IPS-18a (cell line): ENCODE results near the gene PTPN7.
"Not testable (repeated sequence)": the region's sequence is repeated elsewhere in the genome, so short reads cannot be mapped to it uniquely, and the experiment has no call there.

Experiments used
- H3K27ac ChIP-seq: one replicate; pipeline ENCODE4 v1.5.1; 2013; ENCODE audit warnings: low read length
- H3K27me3 ChIP-seq: one replicate; pipeline ENCODE4 v1.6.1; 2013; ENCODE audit warnings: mild to moderate bottlenecking, low read length; ENCODE audit not compliant: control insufficient read depth, insufficient read depth
- H3K36me3 ChIP-seq: one replicate; pipeline ENCODE4 v1.6.1; 2013; ENCODE audit warnings: low read depth, low read length; ENCODE audit not compliant: control insufficient read depth
- H3K4me1 ChIP-seq: one replicate; pipeline ENCODE4 v1.6.1; 2013; ENCODE audit warnings: low read depth, low read length; ENCODE audit not compliant: control insufficient read depth
- H3K4me3 ChIP-seq: one replicate; pipeline ENCODE4 v1.5.1; 2013; ENCODE audit warnings: low read length
- H3K9ac ChIP-seq: one replicate; pipeline ENCODE4 v1.6.1; 2013; ENCODE audit warnings: mild to moderate bottlenecking, low read length, moderate library complexity
- H3K9me3 ChIP-seq: one replicate; pipeline ENCODE4 v1.6.1; 2013; ENCODE audit warnings: low read depth, low read length; ENCODE audit not compliant: control insufficient read depth

PTPN7 gene

DNA sequence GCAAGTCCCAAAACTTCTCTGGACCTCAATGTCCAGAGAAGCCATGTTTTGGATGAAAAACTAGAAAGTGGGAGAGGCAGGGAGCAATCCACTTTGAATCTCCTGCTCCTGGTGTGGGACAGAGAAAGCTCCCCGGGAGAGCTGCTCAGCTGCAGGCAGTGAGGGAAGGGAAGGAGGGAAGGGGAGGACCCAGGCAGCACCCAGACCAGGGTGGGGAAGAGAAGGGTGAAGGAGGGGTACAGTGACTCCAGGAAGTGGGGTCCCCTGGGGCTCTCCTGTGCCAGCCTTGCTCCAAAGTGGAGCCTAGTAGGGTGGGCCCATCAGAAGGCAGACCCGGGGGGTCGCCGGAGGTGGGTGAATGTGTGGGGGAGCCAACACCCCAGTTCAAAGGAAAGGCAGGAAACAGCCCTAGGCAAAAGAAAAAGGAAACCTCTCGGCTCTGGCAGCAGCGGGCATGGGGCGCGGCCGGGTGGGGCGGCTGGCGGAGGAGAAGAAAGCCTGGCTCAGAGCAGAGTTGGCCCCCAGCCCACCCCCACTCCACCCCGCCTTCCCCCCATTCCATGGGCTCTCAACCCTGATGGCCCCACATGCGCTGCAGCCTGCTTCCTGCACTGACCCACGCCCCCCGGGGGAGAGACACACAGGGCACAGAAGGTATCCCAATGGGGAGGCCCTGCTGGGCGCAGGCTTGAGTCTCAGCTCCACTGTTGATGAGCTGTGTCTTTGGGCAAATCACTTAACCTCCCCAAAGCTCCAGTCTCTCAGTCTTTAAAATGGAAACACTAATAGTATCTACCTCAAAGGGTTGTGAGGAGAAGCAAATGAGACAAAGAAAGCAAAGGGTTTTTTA is 38.9 kb upstream of the PTPN7 start:
- H3K4me3 ChIP-seq, result no peak overlapping the region
- H3K4me1 ChIP-seq, result no peaks in the 10 kb centered on the region
- H3K36me3 ChIP-seq, result no peaks in the 10 kb centered on the region
- H3K27me3 ChIP-seq, result peaks cover 17% of the 10 kb centered on the region
- H3K9ac ChIP-seq, result no peak overlapping the region
- H3K27ac ChIP-seq, result no peak overlapping the region
- no peaks in the 10 kb centered on the region for H3K9me3 ChIP-seq

DNA sequence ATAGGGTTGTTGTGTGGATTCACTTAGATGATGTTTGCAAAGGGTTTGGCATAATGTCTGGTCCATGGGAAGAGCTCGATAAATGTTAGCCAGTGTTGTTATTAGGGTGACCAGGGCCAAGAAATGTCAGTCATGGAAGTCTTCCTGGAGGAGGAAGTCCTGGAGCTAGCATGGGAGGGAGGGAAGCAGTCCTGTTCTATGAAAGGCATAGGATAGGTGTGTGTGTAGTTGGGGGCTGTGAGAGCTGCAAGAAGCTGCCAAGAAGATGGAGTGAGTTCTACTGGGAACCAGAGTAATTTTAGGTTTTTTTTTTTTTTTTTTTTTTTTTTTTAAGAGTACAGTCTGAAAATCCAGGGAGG is 37.9 kb upstream of the PTPN7 start:
- Histone ChIP-seq H3K9me3 (no peaks in the 10 kb centered on the region), H3K27me3 (peaks cover 25% of the 10 kb centered on the region), H3K4me1 (peaks cover 1% of the 10 kb centered on the region), H3K4me3 (no peak overlapping the region), H3K27ac (no peak overlapping the region), H3K9ac (no peak overlapping the region), H3K36me3 (no peaks in the 10 kb centered on the region)

DNA sequence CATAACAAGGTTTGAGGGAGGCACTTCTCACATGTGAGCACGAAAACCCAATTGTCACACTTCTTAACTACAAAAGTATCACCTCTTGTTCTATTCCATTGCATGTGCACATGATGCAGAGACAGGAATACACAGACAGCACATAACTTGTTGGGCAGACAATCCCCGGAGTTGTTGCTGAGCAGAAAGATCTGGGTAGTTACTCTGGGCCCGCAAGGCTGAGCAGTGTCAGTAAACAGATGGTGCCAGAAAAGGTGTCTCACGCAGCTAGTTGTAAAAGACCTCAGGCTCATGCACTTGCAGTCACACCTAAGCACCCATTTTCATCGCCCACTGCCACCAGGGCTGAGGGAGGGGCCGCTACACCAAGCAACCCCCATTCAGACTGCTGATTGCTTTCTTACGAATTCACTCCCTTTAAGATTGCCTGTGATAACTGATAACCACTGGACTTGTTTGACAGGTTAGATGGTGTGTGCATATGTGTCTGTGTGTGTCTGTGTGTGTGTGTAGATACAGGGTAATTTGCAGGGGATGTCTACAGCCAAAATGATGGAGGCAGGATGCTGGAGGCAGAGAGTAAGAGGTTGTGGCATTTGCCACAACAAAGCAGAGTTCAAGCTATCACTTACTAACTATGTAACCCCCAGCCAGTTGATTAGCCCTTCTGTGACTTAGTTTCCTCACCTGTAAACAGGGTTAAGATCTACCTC is 37.4 kb upstream of the PTPN7 start:
- no peaks in the 10 kb centered on the region for H3K36me3 ChIP-seq
- peaks cover 6% of the 10 kb centered on the region for H3K4me1 ChIP-seq
- no peak overlapping the region for H3K4me3 ChIP-seq
- H3K9me3 ChIP-seq, result no peaks in the 10 kb centered on the region
- H3K9ac ChIP-seq, result no peak overlapping the region
- no peak overlapping the region for H3K27ac ChIP-seq
- peaks cover 31% of the 10 kb centered on the region for H3K27me3 ChIP-seq

DNA sequence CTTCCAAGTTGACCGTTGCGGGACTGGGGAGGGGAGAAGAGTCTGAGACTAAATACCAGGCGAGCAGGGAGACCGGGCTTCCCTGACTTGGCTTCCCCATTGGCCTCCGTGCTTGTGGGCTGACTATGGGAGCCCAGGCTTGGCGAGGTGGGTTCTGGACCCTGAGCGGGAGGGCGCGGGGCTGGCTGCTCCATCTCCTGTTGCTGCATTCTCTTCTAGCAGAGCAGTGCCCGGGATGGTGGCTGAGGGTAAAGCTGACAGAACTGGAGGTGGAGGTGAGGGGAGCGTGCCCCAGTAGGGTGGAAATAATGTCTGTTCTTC is 33.9 kb upstream of the PTPN7 start:
- H3K9me3 ChIP-seq, result no peaks in the 10 kb centered on the region
- no peak overlapping the region for H3K27ac ChIP-seq
- H3K4me1 ChIP-seq, result peaks cover 6% of the 10 kb centered on the region
- no peak overlapping the region for H3K9ac ChIP-seq
- H3K36me3 ChIP-seq, result no peaks in the 10 kb centered on the region
- H3K4me3 ChIP-seq, result peak overlapping the region; percentile 35
- H3K27me3 ChIP-seq, result peaks cover 32% of the 10 kb centered on the region

DNA sequence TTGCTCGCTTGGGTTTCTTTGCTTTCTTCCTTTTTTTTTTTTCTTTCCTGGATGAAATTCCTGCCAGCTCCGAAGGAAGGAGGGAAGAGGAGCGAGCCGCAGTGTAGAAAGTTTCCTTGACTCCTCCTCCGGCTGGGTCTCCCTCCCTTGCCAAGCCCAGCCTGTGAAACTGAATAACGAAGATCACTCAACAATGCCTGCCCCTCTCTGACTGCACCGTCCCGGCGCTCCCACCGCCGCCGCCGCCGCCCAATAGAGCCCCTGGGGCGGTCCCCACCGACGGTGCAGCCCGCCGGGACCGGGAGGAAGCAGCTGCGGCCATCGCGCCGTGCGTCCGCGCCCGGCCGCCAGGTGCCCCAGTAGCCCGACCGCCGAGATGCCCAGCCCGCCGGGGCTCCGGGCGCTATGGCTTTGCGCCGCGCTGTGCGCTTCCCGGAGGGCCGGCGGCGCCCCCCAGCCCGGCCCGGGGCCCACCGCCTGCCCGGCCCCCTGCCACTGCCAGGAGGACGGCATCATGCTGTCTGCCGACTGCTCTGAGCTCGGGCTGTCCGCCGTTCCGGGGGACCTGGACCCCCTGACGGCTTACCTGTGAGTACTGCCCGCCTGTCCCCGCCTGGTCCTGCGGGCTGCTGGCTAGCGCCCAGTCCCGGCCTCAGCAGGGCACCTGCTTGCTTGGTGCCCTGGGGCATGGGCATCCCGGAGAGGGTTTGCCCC is 33.4 kb upstream of the PTPN7 start, which contains the start of gene LGR6:
LGR6 (plus strand) TSS at position 186 of the 714 bp plus-strand sequence; CDS start at position 377, 191 bp downstream.
- H3K27me3 ChIP-seq, result peaks cover 32% of the 10 kb centered on the region
- no peaks in the 10 kb centered on the region for H3K36me3 ChIP-seq
- H3K4me3 ChIP-seq, result peak within 1 kb of the TSS; percentile 35
- no peak within 1 kb of the TSS for H3K27ac ChIP-seq
- H3K9ac ChIP-seq, result no peak within 1 kb of the TSS
- peaks cover 6% of the 10 kb centered on the region for H3K4me1 ChIP-seq
- H3K9me3 ChIP-seq, result no peaks in the 10 kb centered on the region

DNA sequence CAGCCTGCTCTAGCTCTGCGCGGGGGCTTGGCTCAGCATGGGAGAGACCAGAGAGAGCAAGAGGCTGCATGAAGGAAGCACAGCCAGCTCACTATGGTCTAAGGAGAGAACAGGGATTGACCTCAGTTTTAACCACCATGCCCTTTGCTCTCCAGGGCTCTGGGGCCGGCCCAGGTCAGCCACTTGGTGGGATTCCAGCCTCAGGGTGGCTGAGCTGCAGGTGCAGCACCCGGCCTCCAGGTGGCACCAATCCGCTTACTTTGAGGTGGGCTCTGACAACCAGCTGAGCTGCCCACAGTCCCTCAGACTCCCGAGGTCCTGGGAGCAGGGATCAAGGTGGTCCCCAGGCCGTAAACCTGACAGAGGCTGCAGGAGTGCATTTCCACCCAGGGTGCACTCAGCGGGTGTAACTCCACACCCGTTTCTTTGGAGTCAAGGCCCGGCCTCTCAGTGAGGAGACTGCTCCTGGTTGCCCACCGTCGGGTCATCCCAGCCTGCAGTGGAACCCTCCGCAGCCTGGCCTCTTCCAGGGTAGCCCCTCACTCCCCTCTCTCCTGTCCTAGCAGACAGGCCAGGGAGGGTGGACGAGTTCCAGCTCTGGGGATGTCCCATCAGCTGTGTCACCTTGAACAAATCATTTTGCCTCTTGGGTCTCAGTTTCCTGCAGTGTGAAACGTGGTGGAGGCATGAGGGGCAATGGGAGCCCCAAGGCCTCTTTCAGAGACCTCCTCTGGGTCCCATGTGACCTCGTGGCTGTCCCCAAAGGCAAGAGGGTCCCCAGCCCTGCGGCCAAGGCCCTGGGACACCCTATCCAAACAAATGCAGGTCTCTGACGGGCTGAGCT is 32.6 kb upstream of the PTPN7 start:
- no peak overlapping the region for H3K27ac ChIP-seq
- H3K9me3 ChIP-seq, result no peaks in the 10 kb centered on the region
- no peaks in the 10 kb centered on the region for H3K36me3 ChIP-seq
- H3K4me1 ChIP-seq, result peaks cover 6% of the 10 kb centered on the region
- peaks cover 32% of the 10 kb centered on the region for H3K27me3 ChIP-seq
- H3K9ac ChIP-seq, result no peak overlapping the region
- H3K4me3 ChIP-seq, result peak overlapping the region; percentile 35

DNA sequence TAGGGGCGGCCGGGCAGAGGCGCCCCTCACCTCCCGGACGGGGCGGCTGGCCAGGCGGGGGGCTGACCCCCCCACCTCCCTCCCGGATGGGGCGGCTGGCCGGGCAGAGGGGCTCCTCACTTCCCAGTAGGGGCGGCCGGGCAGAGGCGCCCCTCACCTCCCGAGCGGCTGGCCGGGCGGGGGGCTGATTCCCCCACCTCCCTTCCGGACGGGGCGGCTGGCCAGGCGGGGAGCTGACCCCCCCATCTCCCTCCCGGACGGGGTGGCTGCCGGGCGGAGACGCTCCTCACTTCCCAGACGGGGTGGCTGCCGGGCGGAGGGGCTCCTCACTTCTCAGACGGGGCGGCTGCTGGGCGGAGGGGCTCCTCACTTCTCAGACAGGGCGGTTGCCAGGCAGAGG is 31.0 kb upstream of the PTPN7 start:
- H3K36me3 ChIP-seq, H3K4me1 ChIP-seq, H3K27ac ChIP-seq, H3K9me3 ChIP-seq, H3K4me3 ChIP-seq, H3K9ac ChIP-seq: not testable (repeated sequence)
- peaks cover 32% of the 10 kb centered on the region for H3K27me3 ChIP-seq

DNA sequence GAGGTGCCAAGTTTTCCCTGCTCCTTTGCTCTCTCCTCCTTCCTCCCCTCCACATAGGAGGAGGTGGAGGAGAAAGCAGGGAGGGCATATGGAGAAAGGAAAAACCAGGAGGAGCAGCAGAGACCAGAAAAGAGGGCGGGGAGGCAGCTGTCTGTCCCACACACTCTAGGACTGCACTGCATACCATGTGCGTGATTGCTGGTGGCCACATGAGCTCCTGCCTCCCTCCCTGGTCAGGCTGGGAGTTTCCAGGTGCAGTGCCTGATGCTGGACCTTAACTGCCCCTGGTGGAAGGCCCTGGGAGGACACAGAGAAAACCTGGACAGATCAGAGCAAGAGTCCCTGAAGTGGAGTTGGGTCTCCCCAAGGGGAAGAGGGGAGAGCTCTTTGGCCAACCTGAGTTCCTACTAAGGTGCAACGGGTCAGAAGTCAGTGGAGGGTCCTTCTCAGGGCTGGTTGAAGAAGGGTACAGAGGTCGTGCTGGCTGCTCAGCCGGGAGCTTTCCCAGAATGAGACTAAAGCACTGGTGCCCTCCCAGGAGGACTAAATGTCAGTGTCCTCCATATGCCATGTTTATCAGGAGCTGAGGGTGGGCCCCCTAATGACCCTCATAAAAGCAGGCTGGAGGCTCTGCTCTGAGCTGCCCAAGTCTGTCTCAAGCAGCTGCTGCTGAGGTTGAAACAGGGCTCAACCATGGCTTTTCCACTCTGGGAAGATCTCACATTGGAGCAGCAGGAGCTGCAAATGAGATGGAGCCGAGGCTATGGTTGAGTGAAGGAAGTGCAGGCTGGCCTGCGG is 29.7 kb upstream of the PTPN7 start:
- Histone ChIP-seq H3K4me3 (no peak overlapping the region), H3K4me1 (peaks cover 6% of the 10 kb centered on the region), H3K27ac (no peak overlapping the region), H3K9me3 (no peaks in the 10 kb centered on the region), H3K9ac (no peak overlapping the region), H3K27me3 (peaks cover 23% of the 10 kb centered on the region), H3K36me3 (no peaks in the 10 kb centered on the region)

DNA sequence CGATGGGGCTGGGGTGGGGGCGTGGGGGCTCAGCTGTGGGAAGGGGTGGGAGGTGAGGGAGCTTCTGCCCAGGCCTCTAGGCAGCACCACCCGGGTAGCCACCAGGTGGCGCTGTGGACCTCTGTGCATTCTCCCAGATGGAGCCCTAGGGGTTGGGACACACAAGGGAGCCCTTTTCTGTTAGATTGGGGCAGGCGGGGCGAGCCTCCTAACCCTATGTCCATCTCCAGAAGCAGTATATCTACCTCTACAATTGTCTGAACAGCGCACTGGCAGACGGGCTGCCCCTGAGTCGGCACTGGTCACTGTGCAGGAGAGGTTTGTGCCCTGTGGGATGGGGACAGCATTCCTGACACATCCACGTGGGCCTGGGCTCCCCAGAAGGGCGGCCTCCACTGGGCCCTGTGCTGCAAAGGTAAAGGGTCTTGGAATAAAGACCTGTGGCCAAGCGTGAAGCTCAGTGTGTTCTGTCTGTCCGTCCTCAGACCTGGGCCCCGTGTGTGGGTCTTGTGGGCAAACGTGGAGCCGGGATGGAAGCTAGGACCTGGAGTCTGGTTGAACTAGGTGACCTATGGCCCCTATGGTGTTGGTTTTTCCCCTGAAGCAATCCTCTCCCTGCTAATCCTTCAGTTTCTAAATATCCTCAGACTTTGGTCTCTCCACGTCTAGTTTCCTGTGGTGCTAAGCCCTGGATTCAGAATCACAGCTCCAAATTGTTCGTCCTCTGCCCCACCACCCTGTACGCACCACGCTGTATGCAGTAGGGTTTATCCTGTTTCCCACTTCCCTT is 28.8 kb upstream of the PTPN7 start:
- Histone ChIP-seq H3K4me3 (no peak overlapping the region), H3K4me1 (peaks cover 6% of the 10 kb centered on the region), H3K36me3 (no peaks in the 10 kb centered on the region), H3K27ac (no peak overlapping the region), H3K9me3 (no peaks in the 10 kb centered on the region), H3K9ac (no peak overlapping the region), H3K27me3 (peaks cover 14% of the 10 kb centered on the region)

DNA sequence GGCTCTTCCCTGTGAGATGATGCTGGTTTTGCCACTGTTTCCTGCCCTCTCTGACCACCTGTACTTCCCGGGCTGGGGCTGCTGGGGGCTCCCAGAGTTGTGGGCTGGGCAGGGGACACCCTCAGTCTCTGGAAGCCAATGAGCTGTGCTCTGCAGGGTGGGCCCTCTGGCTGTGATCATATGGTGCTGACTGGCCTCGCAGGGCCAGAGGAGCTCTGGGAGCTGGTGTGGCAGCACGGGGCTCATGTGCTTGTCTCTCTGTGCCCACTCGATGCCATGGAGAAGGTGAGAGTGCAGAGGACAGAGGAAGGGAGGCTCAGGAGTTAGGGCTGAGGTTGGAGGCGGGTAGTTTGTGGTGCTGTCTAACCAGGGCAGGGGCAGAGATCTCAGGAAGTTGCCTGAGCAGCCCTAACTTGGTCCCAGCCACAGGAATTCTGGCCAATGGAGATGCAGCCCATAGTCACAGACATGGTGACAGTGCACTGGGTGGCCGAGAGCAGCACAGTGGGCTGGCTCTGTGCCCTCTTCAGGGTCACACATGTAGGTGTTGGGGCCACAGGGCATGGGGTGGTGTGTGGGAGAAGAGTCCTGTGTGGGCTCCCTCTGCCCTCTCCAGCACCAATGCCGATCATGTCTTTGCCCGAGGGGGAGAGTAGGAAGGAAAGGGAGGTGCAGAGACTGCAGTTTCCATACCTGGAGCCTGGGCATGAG is 27.4 kb upstream of the PTPN7 start:
- H3K9ac ChIP-seq, result no peak overlapping the region
- H3K27ac ChIP-seq, result no peak overlapping the region
- H3K4me1 ChIP-seq, result no peaks in the 10 kb centered on the region
- H3K27me3 ChIP-seq, result peaks cover 1% of the 10 kb centered on the region
- H3K4me3 ChIP-seq, result no peak overlapping the region
- no peaks in the 10 kb centered on the region for H3K36me3 ChIP-seq
- H3K9me3 ChIP-seq, result no peaks in the 10 kb centered on the region
